ENCODE results near the gene HDAC4. TPM values are rescaled to one million over a fixed set of nuclear protein-coding genes. Genes with fewer than 3 reads are reported as not detected.

Gene HDAC4
- total and polyA plus RNA-seq, 2 of the 4 experiments (the other 2 are of a cell fraction) = 4.1 to 7.2 TPM

- Histone ChIP-seq H4K5ac (ENCODE audit: low read depth, low read length) (no peak overlapping the region; the same call in 1 of the 2 replicates), H2AK9ac (replicated peaks; ENCODE audit: low read depth, low read length, poor library complexity) (peak overlapping the region; percentile 82), H3K36me3 (ENCODE audit: control insufficient read depth, insufficient read depth, low read length) (no peaks in the 10 kb centered on the region), H3K23ac (ENCODE audit: low read depth, low read length) (no peak overlapping the region), H3K14ac (replicated peaks; ENCODE audit: low read depth, low read length) (peak overlapping the region; percentile 61), H4K91ac (ENCODE audit: insufficient read depth, low read depth, low read length) (peak overlapping the region; percentile 6; the same call in 1 of the 2 replicates), H3K27ac (ENCODE audit: insufficient read depth, low read length) (no peak overlapping the region), H3K4me2 (ENCODE audit: low read depth, low read length) (peak overlapping the region; percentile 1; the same call in 1 of the 2 replicates), H3K56ac (ENCODE audit: extremely low read depth, insufficient read depth, low read length) (no peak overlapping the region), H3K9me1 (ENCODE audit: insufficient read depth, low read length) (no peaks in the 10 kb centered on the region), H4K20me1 (ENCODE audit: insufficient read depth, low read length) (no peaks in the 10 kb centered on the region), H4K8ac (ENCODE audit: low read depth in 2 of 2, low read length in 2 of 2) (peak overlapping the region in 1 of 2 experiments; percentile 56; a peak in 1 of 4 replicates), H3K79me1 (ENCODE audit: low read depth in 1 of 2, low read length in 2 of 2) (no peaks in the 10 kb centered on the region), H2AK5ac (ENCODE audit: low read depth, low read length) (peak overlapping the region; percentile 69), H3K4me3 (ENCODE audit: insufficient read depth, low read depth, low read length) (no peak overlapping the region), H3K9me3 (ENCODE audit: control insufficient read depth, insufficient read depth, low read length) (peaks cover 7% of the 10 kb centered on the region; the same call in 1 of the 2 replicates), H3K4ac (ENCODE audit: low read depth, low read length) (peak overlapping the region; percentile 53), H2BK20ac (ENCODE audit: low read depth, low read length) (no peak overlapping the region), H3K4me1 (ENCODE audit: control insufficient read depth, insufficient read depth, low read length) (peaks cover 3% of the 10 kb centered on the region; the same call in 1 of the 2 replicates), H2AFZ (replicated peaks; ENCODE audit: low read length, poor library complexity) (peak overlapping the region; percentile 94), H2BK120ac (ENCODE audit: low read depth, low read length) (peak overlapping the region; percentile 61; the same call in 1 of the 2 replicates), H3K18ac (ENCODE audit: low read depth, low read length) (no peak overlapping the region; the same call in 1 of the 2 replicates), H2BK5ac (ENCODE audit: low read depth, low read length, poor library complexity, severe bottlenecking) (no peak overlapping the region), H3K9ac (ENCODE audit: low read depth, low read length) (no peak overlapping the region), H3K27me3 (ENCODE audit: control insufficient read depth, insufficient read depth, low read length) (peaks cover 30% of the 10 kb centered on the region), H2BK15ac (ENCODE audit: low read depth, low read length) (no peak overlapping the region)
- peak; percentile 87 for ATAC-seq (ENCODE audit: low read depth)
- peak; percentile 65 for DNase-seq
- POLR2A ChIA-PET (ENCODE audit: unreplicated experiment) = no interaction called here
- in situ Hi-C loops (cut with MboI; ENCODE audit: low sequenced_read_pairs) = loop anchor here (10.0 kb wide), 1 partner anchor 638 kb away; no protein-coding TSS in a partner anchor
- CTCF ChIA-PET = interaction anchor here (0.6 to 1.4 kb wide), 6 partner anchors 10 to 638 kb away, joined by 3 to 4 read pairs (median 3); no protein-coding TSS in a partner anchor
- dilution Hi-C loops (cut with HindIII; ENCODE audit: low sequenced_read_pairs, unreplicated experiment) = no loop called here
- WGBS, 2 experiments (ENCODE audit: extremely low coverage in 2 of 2, insufficient read length in 1 of 2) = 47% methylated on average over 3 of the region's 13 CpGs; no CpG with 5 or more reads in 1 of the 2 experiments
- no peak for TF ChIP-seq RFX5 (IDR thresholded peaks at IDR 0.05; ENCODE audit: low read depth, low read length)
- no peak for TF ChIP-seq BHLHE40 (IDR thresholded peaks at IDR 0.05; ENCODE audit: low read depth, low read length)
- peak; percentile 64 for TF ChIP-seq CTCF (conservative IDR thresholded peaks at IDR 0.05; ENCODE audit: low read depth, low read length)
- peak; percentile 59 for TF ChIP-seq SMC3 (IDR thresholded peaks at IDR 0.05; ENCODE audit: low read depth, low read length)
- TF ChIP-seq POLR2A (IDR thresholded peaks at IDR 0.05; ENCODE audit: low read depth, low read length) = no peak
- peak; percentile 79 for TF ChIP-seq RAD21 (IDR thresholded peaks at IDR 0.05; ENCODE audit: low read length)
- no peak for TF ChIP-seq RCOR1 (IDR thresholded peaks at IDR 0.05; ENCODE audit: insufficient replicate concordance, low read length)
- no peak for TF ChIP-seq USF2 (IDR thresholded peaks at IDR 0.05; ENCODE audit: low read depth, low read length)
- intact Hi-C loops (cut with micrococcal nuclease) = loop anchor here (1.0 to 10.0 kb wide), 6 partner anchors 152 to 646 kb away; no protein-coding TSS in a partner anchor
- no TSS peak for BruUV-seq (replicated peaks)
These were observed 397.7 kb downstream of the HDAC4 start for GRCh38 chr2:239002954-239003623.

All from IMR-90 (cell line).